ENCODE measurements around the gene FGFRL1. TPM values are rescaled to one million over a fixed set of nuclear protein-coding genes. Genes with fewer than 3 reads are reported as not detected.

The FGFRL1 gene
- total RNA-seq, 1 experiment from 2014 or later: 26.1 TPM

- peaks cover 8 to 13% (median 12%) of the 10 kb centered on the region in 3 experiments; a peak in 6 of 7 replicates for H3K36me3 Mint-ChIP-seq (ENCODE audit: insufficient read depth in 1 of 3, low read depth in 3 of 3)
- Histone ChIP-seq H3K9me3 (ENCODE audit: control insufficient read depth, low read depth, low read length) (no peaks in the 10 kb centered on the region), H3T11ph (ENCODE audit: low read length) (no peak overlapping the region), H3K4me2 (ENCODE audit: insufficient read depth, insufficient read length, low read length) (no peak overlapping the region), H3K27me3 (ENCODE audit: insufficient read depth, low read length) (no peaks in the 10 kb centered on the region), H2BK20ac (ENCODE audit: low read depth, low read length, poor library complexity, severe bottlenecking) (no peak overlapping the region), H2AK5ac (ENCODE audit: insufficient read length, low read length) (no peak overlapping the region), H2BK5ac (ENCODE audit: insufficient read length, low read length) (no peak overlapping the region), H2AFZ (ENCODE audit: low read length) (no peak overlapping the region), H3K23me2 (ENCODE audit: insufficient read length, low read depth, low read length, poor library complexity, severe bottlenecking) (no peaks in the 10 kb centered on the region), H3K23ac (ENCODE audit: insufficient read length, low read depth, low read length) (no peak overlapping the region), H3K79me2 (ENCODE audit: insufficient read depth, low read length) (no peaks in the 10 kb centered on the region), H3K27ac (ENCODE audit: insufficient read length, low read depth, low read length) (no peak overlapping the region), H3K9ac (ENCODE audit: extremely low read depth, insufficient read length, low read length) (no peak overlapping the region), H3K4me1 (ENCODE audit: insufficient read depth, low read length) (no peaks in the 10 kb centered on the region; the same call in 1 of the 2 replicates), H3K18ac (ENCODE audit: insufficient read length, low read depth, low read length) (no peak overlapping the region), H3K14ac (ENCODE audit: insufficient read depth, low read length) (no peak overlapping the region), H3K4ac (ENCODE audit: low read depth, low read length) (no peak overlapping the region), H4K5ac (ENCODE audit: insufficient read length, low read depth, low read length) (no peak overlapping the region), H4K8ac (replicated peaks; ENCODE audit: insufficient read length, low read depth, low read length) (no peak overlapping the region), H2BK120ac (ENCODE audit: low read depth, low read length, poor library complexity, severe bottlenecking) (no peak overlapping the region), H2BK12ac (ENCODE audit: insufficient read length, low read depth, low read length) (no peak overlapping the region), H2BK15ac (ENCODE audit: low read depth, low read length) (no peak overlapping the region), H4K91ac (ENCODE audit: insufficient read length, low read depth, low read length) (no peak overlapping the region), H3K79me1 (ENCODE audit: insufficient read depth, low read depth, low read length, poor library complexity, severe bottlenecking) (no peaks in the 10 kb centered on the region), H3K56ac (ENCODE audit: insufficient read length, low read depth, low read length) (no peak overlapping the region), H4K20me1 (ENCODE audit: control insufficient read depth, insufficient read depth, insufficient read length) (no peaks in the 10 kb centered on the region)
- H3K4me1 Mint-ChIP-seq: peaks cover 0 to 4% of the 10 kb centered on the region in 2 experiments; a peak in 1 of 4 replicates
- H3K27ac Mint-ChIP-seq: no peak overlapping the region
- no peak overlapping the region for H3K4me3 Mint-ChIP-seq
- DNase-seq: no peak
- TF ChIP-seq CTCF (conservative IDR thresholded peaks at IDR 0.05): no peak
- H3K9me3 Mint-ChIP-seq: peaks cover 0 to 2% of the 10 kb centered on the region in 2 experiments; a peak in 1 of 5 replicates
- no peaks in the 10 kb centered on the region for H3K27me3 Mint-ChIP-seq (ENCODE audit: low read depth)
- WGBS (ENCODE audit: extremely low coverage, insufficient read length, low lambda C conversion rate): no CpG with 5 or more reads among the region's 26 CpGs
These were observed 15.9 kb downstream of the FGFRL1 start for GRCh38 chr4:1027219-1027914.

All from H9 (cell line).